Nephron (organoid): Measurements from ENCODE around the gene TMED7.

Experiments
- H3K27ac Mint-ChIP-seq, 3 experiments: 2 replicates each; pipeline ENCODE4 v1.8.0; 2020; ENCODE audit warnings: mixed read lengths in 3 of 3, mild to moderate bottlenecking in 2 of 3, moderate library complexity in 1 of 3
- H3K27me3 Mint-ChIP-seq: 2 replicates; pipeline ENCODE4 v1.8.0; 2021; ENCODE audit warnings: low read depth, mild to moderate bottlenecking, moderate library complexity, mixed read lengths
- H3K36me3 Mint-ChIP-seq: 2 replicates; pipeline ENCODE4 v1.8.0; 2020; ENCODE audit warnings: low read depth, mixed read lengths
- H3K4me1 Mint-ChIP-seq: 2 replicates; pipeline ENCODE4 v1.8.0; 2020; ENCODE audit warnings: mixed read lengths
- H3K4me3 Mint-ChIP-seq, 3 experiments: 2 replicates each; pipeline ENCODE4 v1.8.0; 2020; ENCODE audit warnings: mild to moderate bottlenecking in 3 of 3, mixed read lengths in 3 of 3, moderate library complexity in 2 of 3
- H3K9me3 Mint-ChIP-seq: 2 replicates; pipeline ENCODE4 v1.8.0; 2020; ENCODE audit warnings: mixed read lengths
- TF ChIP-seq, protein P1 (sequence below), 3 experiments: fragments of 200-600 bp; sonication (generic); IDR thresholded peaks; one replicate each; pipeline ENCODE4 v1.5.0; 2021; ENCODE audit warnings: antibody characterized with exemption in 3 of 3; ENCODE audit not compliant: unreplicated experiment in 3 of 3

The TMED7 gene

DNA sequence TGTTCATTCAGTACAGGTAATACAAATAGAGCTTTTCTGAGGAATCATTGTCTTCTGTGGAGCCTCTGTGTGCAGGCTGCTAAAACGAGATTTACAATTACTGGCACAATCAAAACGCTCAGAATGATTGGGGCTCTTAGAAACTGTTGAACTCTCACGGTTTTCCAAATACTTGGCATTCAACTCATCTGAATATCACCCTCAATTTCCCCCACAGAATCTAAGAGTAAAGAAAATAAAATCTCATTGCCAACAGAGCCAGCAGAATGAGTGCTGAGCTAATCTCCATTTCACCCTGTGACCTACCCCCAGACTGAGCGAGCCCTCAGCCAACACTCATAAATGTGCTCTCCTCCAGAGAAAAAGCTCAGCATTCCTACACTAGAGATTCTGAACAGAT is 35.3 kb upstream of the TMED7 start:
- TF ChIP-seq, protein P1, sequence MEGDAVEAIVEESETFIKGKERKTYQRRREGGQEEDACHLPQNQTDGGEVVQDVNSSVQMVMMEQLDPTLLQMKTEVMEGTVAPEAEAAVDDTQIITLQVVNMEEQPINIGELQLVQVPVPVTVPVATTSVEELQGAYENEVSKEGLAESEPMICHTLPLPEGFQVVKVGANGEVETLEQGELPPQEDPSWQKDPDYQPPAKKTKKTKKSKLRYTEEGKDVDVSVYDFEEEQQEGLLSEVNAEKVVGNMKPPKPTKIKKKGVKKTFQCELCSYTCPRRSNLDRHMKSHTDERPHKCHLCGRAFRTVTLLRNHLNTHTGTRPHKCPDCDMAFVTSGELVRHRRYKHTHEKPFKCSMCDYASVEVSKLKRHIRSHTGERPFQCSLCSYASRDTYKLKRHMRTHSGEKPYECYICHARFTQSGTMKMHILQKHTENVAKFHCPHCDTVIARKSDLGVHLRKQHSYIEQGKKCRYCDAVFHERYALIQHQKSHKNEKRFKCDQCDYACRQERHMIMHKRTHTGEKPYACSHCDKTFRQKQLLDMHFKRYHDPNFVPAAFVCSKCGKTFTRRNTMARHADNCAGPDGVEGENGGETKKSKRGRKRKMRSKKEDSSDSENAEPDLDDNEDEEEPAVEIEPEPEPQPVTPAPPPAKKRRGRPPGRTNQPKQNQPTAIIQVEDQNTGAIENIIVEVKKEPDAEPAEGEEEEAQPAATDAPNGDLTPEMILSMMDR (IDR thresholded peaks at IDR 0.05; ENCODE audit: unreplicated experiment in 3 of 3) = no peak
- Mint-ChIP-seq H3K9me3 (peaks cover 8% of the 10 kb centered on the region), H3K4me1 (peaks cover 12% of the 10 kb centered on the region), H3K36me3 (no peaks in the 10 kb centered on the region), H3K4me3 (peak overlapping the region in 1 of 3 experiments; percentile 0), H3K27me3 (peaks cover 3% of the 10 kb centered on the region), H3K27ac (peak overlapping the region; percentile 71 to 82 (median 72))

DNA sequence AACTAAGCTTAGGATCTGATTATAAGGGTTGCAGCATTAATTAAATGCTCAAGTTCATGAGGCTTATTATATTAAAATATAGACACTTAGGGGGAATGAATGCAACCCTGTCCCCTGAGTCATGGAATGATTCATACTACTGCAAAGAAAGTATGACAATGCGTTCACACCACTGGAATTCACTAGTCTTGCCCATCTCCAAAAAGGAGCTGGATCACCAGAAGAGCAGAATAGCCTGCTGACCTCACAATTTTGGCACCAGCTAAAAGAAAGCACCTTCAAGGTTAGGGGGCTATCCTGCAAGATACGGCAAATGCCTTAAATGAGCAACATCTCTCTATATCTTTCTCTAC is 32.0 kb upstream of the TMED7 start:
- Mint-ChIP-seq H3K36me3 (no peaks in the 10 kb centered on the region), H3K9me3 (peaks cover 6% of the 10 kb centered on the region), H3K27ac (no peak overlapping the region), H3K4me1 (peaks cover 12% of the 10 kb centered on the region), H3K4me3 (no peak overlapping the region), H3K27me3 (peaks cover 3% of the 10 kb centered on the region)
- TF ChIP-seq, protein P1 (IDR thresholded peaks at IDR 0.05; ENCODE audit: unreplicated experiment in 3 of 3) = no peak

DNA sequence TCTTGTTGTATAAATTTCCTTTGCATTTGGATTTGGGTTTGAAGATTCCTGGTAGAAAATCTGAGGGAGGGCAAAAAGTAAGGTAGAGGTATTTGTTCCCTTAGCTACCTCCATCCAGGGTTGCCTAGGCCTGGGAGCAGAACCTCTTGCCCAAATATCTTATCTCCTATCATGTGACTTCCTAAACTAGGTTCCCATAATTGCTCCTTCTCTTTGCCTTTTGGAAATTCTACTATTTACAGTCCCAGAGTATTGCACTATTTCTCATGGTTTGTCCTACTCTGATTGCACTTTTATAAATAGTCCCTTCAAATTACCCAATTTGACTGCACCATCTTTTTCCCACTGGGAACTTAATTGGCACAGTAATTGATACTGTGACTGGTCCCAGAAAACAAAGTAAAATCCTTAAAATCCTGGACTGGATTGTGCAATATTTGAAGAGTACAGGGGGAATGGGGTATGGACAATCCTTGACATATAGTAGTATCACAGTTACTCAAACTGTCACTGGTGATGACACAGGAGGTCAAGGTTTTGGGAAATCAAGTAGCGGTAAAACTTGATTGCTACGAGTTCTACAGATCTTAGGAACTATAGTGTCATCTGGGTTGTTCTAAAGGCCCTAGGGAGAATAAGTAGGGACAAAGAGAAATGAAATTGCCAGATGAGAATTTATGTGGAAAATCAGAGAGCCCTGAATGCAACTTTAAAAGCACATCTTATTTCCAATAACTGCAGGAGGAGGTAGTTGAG is 31.5 kb upstream of the TMED7 start:
- Mint-ChIP-seq H3K27ac (no peak overlapping the region), H3K4me3 (no peak overlapping the region), H3K27me3 (peaks cover 3% of the 10 kb centered on the region), H3K9me3 (peaks cover 6% of the 10 kb centered on the region), H3K36me3 (no peaks in the 10 kb centered on the region), H3K4me1 (peaks cover 9% of the 10 kb centered on the region)
- TF ChIP-seq, protein P1 (IDR thresholded peaks at IDR 0.05; ENCODE audit: unreplicated experiment in 3 of 3) = no peak

DNA sequence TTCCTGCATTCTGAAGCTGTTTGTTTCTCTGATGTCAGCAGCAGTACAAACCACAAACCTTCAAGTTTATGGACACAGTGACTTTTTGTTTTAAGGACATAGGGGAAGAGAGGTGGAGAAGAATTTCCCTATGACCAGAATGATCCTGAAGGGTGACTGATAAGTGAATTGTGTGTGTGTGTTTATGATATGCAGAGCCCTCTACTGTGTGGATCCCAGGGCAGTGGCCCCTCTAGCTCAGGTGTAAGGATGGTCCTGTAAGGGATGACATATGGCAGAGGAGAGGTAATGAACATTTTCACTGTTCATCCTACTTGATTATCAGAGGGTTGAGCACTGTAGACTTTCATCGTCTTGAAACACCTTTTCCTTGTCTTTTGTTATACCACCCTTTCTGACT is 30.6 kb upstream of the TMED7 start:
- Mint-ChIP-seq H3K9me3 (peaks cover 6% of the 10 kb centered on the region), H3K36me3 (no peaks in the 10 kb centered on the region)

DNA sequence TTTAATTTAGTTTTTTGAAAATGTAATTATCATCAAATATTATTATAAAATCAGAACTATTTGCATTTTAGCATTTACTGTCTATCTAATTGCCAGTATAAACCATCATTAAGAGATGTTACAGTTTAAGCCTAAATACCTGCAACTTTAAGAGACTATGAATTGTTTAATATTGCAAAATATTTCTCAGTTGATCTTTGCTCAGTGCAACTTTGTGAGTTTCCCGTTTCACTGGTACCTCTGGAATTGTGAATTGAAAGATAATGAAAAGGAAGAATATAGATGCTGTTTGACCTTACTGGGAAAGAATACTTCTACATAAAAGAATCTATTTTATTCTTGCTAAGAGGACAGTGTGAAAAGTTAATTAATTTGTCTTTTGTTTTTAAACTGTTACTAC is 30.2 kb upstream of the TMED7 start:
- H3K4me1 Mint-ChIP-seq = peaks cover 2% of the 10 kb centered on the region
- H3K27ac Mint-ChIP-seq = no peak overlapping the region
- H3K27me3 Mint-ChIP-seq = peaks cover under 1% of the 10 kb centered on the region
- H3K4me3 Mint-ChIP-seq = no peak overlapping the region
- H3K36me3 Mint-ChIP-seq = no peaks in the 10 kb centered on the region
- peaks cover 6% of the 10 kb centered on the region for H3K9me3 Mint-ChIP-seq
- TF ChIP-seq, protein P1 (IDR thresholded peaks at IDR 0.05; ENCODE audit: unreplicated experiment in 3 of 3) = no peak

More for the DNA sequence above, 30.6 kb upstream of the TMED7 start:
- no peak overlapping the region for H3K4me3 Mint-ChIP-seq
- H3K27ac Mint-ChIP-seq = no peak overlapping the region
- H3K27me3 Mint-ChIP-seq = peaks cover 3% of the 10 kb centered on the region
- peaks cover 6% of the 10 kb centered on the region for H3K4me1 Mint-ChIP-seq
- TF ChIP-seq, protein P1 (IDR thresholded peaks at IDR 0.05; ENCODE audit: unreplicated experiment in 3 of 3) = no peak

DNA sequence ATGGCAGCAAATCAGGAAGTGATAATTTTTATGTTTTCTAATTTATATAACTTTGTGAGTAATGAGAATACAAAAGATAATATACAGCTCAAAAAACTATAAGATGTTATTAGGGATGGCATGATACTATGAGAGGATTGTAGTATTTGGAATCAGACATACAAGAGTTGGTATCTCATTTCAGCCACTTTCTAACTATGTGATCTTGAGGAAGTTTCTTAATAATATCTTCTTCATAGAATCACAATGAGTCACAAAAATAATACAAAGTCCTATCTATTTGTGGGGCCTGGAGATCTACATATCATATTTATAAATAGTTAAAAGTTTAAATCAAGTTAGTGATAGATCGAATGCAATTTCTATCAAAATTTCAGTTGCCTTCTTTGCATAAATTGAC is 23.7 kb upstream of the TMED7 start:
- Mint-ChIP-seq H3K4me3 (no peak overlapping the region), H3K27me3 (peaks cover 11% of the 10 kb centered on the region), H3K4me1 (no peaks in the 10 kb centered on the region), H3K27ac (no peak overlapping the region), H3K36me3 (no peaks in the 10 kb centered on the region), H3K9me3 (no peaks in the 10 kb centered on the region)
- TF ChIP-seq, protein P1 (IDR thresholded peaks at IDR 0.05; ENCODE audit: unreplicated experiment in 3 of 3) = no peak
